Naive thymus-derived CD8-positive, alpha-beta T cell (primary cell): Measurements from ENCODE around the gene TSEN34. TPM values are rescaled to one million over a fixed set of nuclear protein-coding genes. Genes with fewer than 3 reads are reported as not detected.

Source experiments
- polyA plus RNA-seq, 3 donors: library from polyadenylated mRNA; unstranded; fragments of 300-500 nt; fragmentation: Illumina TruSeq; gene quantifications; one replicate each; pipeline ENCODE4 v1.2.3, GENCODE V29; 2021
- total RNA-seq, 8 experiments: library from RNA in 2 of 8; stranded (reverse) in 2 of 8; gene quantifications; one replicate each; pipeline ENCODE4 v1.2.3 and lab custom pipeline; 2021 to 2026

TSEN34 gene
- total and polyA plus RNA-seq, 5 experiments from 2014 or later: 23.4 to 38.7 (median 25.6) TPM

Other genes with a start within 250 kb of the TSEN34 start
- gene CACNG8, start 228.4 kb upstream of the TSEN34 start, total RNA-seq: not detected
- gene CACNG8, start 228.4 kb upstream of the TSEN34 start, polyA plus RNA-seq: not detected
- gene CACNG6, start 199.7 kb upstream of the TSEN34 start, total RNA-seq: not detected
- gene CACNG6, start 199.7 kb upstream of the TSEN34 start, polyA plus RNA-seq: not detected
- gene VSTM1, start 127.4 kb upstream of the TSEN34 start, total RNA-seq: not detected
- not detected for gene VSTM1, start 127.4 kb upstream of the TSEN34 start, polyA plus RNA-seq
- gene TARM1, start 109.9 kb upstream of the TSEN34 start, total RNA-seq: not detected
- not detected for gene TARM1, start 109.9 kb upstream of the TSEN34 start, polyA plus RNA-seq
- gene OSCAR, start 90.5 kb upstream of the TSEN34 start, total RNA-seq: under 1 TPM in 1 of 2 experiments, not detected in 1; 0.33 TPM
- under 1 TPM in 1 of 3 donors, not detected in 2; 0.16 TPM for gene OSCAR, start 90.5 kb upstream of the TSEN34 start, polyA plus RNA-seq
- gene NDUFA3, start 88.5 kb upstream of the TSEN34 start, total RNA-seq: 100 to 1,000 TPM; 103 to 112 TPM
- 100 to 1,000 TPM; 489 to 564 (median 529) TPM for gene NDUFA3, start 88.5 kb upstream of the TSEN34 start, polyA plus RNA-seq
- gene TFPT, start 75.7 kb upstream of the TSEN34 start, total RNA-seq: 10 to 100 TPM; 14.2 to 16.8 TPM
- gene TFPT, start 75.7 kb upstream of the TSEN34 start, polyA plus RNA-seq: 10 to 100 TPM; 17.4 to 24.4 (median 23.0) TPM
- gene PRPF31, start 75.6 kb upstream of the TSEN34 start, total RNA-seq: 10 to 100 TPM; 76.4 to 86.8 TPM
- gene PRPF31, start 75.6 kb upstream of the TSEN34 start, polyA plus RNA-seq: 10 to 100 TPM; 64.0 to 82.4 (median 80.8) TPM
- 10 to 100 TPM; 65.0 to 71.4 TPM for gene CNOT3, start 53.5 kb upstream of the TSEN34 start, total RNA-seq
- gene CNOT3, start 53.5 kb upstream of the TSEN34 start, polyA plus RNA-seq: 10 to 100 TPM in 1 of 3 donors, 1 to 10 TPM in 2; 6.6 to 14.5 (median 7.9) TPM
- 10 to 100 TPM; 18.5 to 20.5 TPM for gene LENG1, start 31.6 kb upstream of the TSEN34 start, total RNA-seq
- gene LENG1, start 31.6 kb upstream of the TSEN34 start, polyA plus RNA-seq: 10 to 100 TPM in 1 of 3 donors, 1 to 10 TPM in 2; 7.7 to 13.9 (median 9.3) TPM
- not detected for gene TMC4, start 18.1 kb upstream of the TSEN34 start, total RNA-seq
- under 1 TPM in 1 of 3 donors, not detected in 2; 0.13 TPM for gene TMC4, start 18.1 kb upstream of the TSEN34 start, polyA plus RNA-seq
- gene MBOAT7, start 1.7 kb upstream of the TSEN34 start, total RNA-seq: 10 to 100 TPM; 35.9 to 36.1 TPM
- 10 to 100 TPM; 11.9 to 17.9 (median 14.8) TPM for gene MBOAT7, start 1.7 kb upstream of the TSEN34 start, polyA plus RNA-seq
- gene RPS9, start 9.6 kb downstream of the TSEN34 start, total RNA-seq: 1,000 to 10,000 TPM; 1,288 to 1,335 TPM
- 1,000 to 10,000 TPM; 1,265 to 1,506 (median 1,311) TPM for gene RPS9, start 9.6 kb downstream of the TSEN34 start, polyA plus RNA-seq
- gene LILRB3, start 31.7 kb downstream of the TSEN34 start, total RNA-seq: under 1 TPM in 1 of 2 experiments, not detected in 1; 0.62 TPM
- gene LILRB3, start 31.7 kb downstream of the TSEN34 start, polyA plus RNA-seq: not detected
- under 1 TPM; 0.25 to 0.39 TPM for gene LILRA6, start 51.5 kb downstream of the TSEN34 start, total RNA-seq
- not detected for gene LILRA6, start 51.5 kb downstream of the TSEN34 start, polyA plus RNA-seq
- gene LILRB5, start 66.0 kb downstream of the TSEN34 start, total RNA-seq: under 1 TPM; 0.22 to 0.52 TPM
- gene LILRB5, start 66.0 kb downstream of the TSEN34 start, polyA plus RNA-seq: not detected
- under 1 TPM; 0.47 TPM for gene LILRB2, start 89.8 kb downstream of the TSEN34 start, total RNA-seq
- not detected for gene LILRB2, start 89.8 kb downstream of the TSEN34 start, polyA plus RNA-seq
- gene LILRA5, start 121.9 kb downstream of the TSEN34 start, total RNA-seq: not detected
- gene LILRA5, start 121.9 kb downstream of the TSEN34 start, polyA plus RNA-seq: under 1 TPM in 1 of 3 donors, not detected in 2; 0.32 TPM
- gene LILRA4, start 147.9 kb downstream of the TSEN34 start, total RNA-seq: under 1 TPM in 1 of 2 experiments, not detected in 1; 0.44 TPM
- not detected for gene LILRA4, start 147.9 kb downstream of the TSEN34 start, polyA plus RNA-seq
- 10 to 100 TPM; 67.4 to 71.1 TPM for gene LAIR1, start 173.6 kb downstream of the TSEN34 start, total RNA-seq
- gene LAIR1, start 173.6 kb downstream of the TSEN34 start, polyA plus RNA-seq: 100 to 1,000 TPM in 1 of 3 donors, 10 to 100 TPM in 2; 58.3 to 104 (median 59.9) TPM
- gene TTYH1, start 224.2 kb downstream of the TSEN34 start, total RNA-seq: not detected
- gene TTYH1, start 224.2 kb downstream of the TSEN34 start, polyA plus RNA-seq: under 1 TPM in 2 of 3 donors, not detected in 1; 0.04 to 0.65 TPM